Stimulated activated memory B cell treated with anti-CD40 and anti-IgM and Interleukin-4, amounts not matched to agents 10 μg/mL and 1 μg/mL and 100 μg/mL, for 72 hours (primary cell): ENCODE results near the gene DGKI.

Source experiments
- ATAC-seq: fragments of 150-1000 bp; cut with Tn5 transposase; 2 replicates; pipeline ENCODE4 v1.10.0; 2021
- H3K27ac Mint-ChIP-seq: one replicate; pipeline ENCODE4 v1.8.0; 2022; ENCODE audit warnings: mild to moderate bottlenecking, mixed read lengths
- H3K27me3 Mint-ChIP-seq: one replicate; pipeline ENCODE4 v1.8.0; 2022; ENCODE audit warnings: mixed read lengths
- H3K36me3 Mint-ChIP-seq: one replicate; pipeline ENCODE4 v1.8.0; 2022; ENCODE audit warnings: mixed read lengths
- H3K4me1 Mint-ChIP-seq: one replicate; pipeline ENCODE4 v1.8.0; 2022; ENCODE audit warnings: mixed read lengths
- H3K4me3 Mint-ChIP-seq: one replicate; pipeline ENCODE4 v1.8.0; 2022; ENCODE audit warnings: mild to moderate bottlenecking, moderate library complexity, mixed read lengths
- H3K9me3 Mint-ChIP-seq: one replicate; pipeline ENCODE4 v1.8.0; 2022; ENCODE audit warnings: mixed read lengths

DGKI gene

GRCh38 chr7:137590756-137591305 lies 255.9 kb downstream of the DGKI start:
- ATAC-seq = no peak
- Mint-ChIP-seq H3K4me3 (no peak overlapping the region), H3K4me1 (no peaks in the 10 kb centered on the region), H3K36me3 (no peaks in the 10 kb centered on the region), H3K27ac (no peak overlapping the region), H3K27me3 (no peaks in the 10 kb centered on the region), H3K9me3 (no peaks in the 10 kb centered on the region)

GRCh38 chr7:137590071-137590755 lies 256.6 kb downstream of the DGKI start:
- no peak for ATAC-seq
- no peaks in the 10 kb centered on the region for H3K4me1 Mint-ChIP-seq
- no peaks in the 10 kb centered on the region for H3K9me3 Mint-ChIP-seq
- no peak overlapping the region for H3K4me3 Mint-ChIP-seq
- no peak overlapping the region for H3K27ac Mint-ChIP-seq
- no peaks in the 10 kb centered on the region for H3K36me3 Mint-ChIP-seq
- H3K27me3 Mint-ChIP-seq = no peaks in the 10 kb centered on the region

- Mint-ChIP-seq H3K4me3 (no peak overlapping the region), H3K4me1 (no peaks in the 10 kb centered on the region), H3K27me3 (no peaks in the 10 kb centered on the region), H3K27ac (no peak overlapping the region), H3K9me3 (no peaks in the 10 kb centered on the region), H3K36me3 (no peaks in the 10 kb centered on the region)
- no peak for ATAC-seq
These were observed 259.4 kb downstream of the DGKI start for GRCh38 chr7:137587326-137587725.

- ATAC-seq = no peak
- Mint-ChIP-seq H3K36me3 (no peaks in the 10 kb centered on the region), H3K4me3 (no peak overlapping the region), H3K27ac (no peak overlapping the region), H3K27me3 (no peaks in the 10 kb centered on the region), H3K9me3 (no peaks in the 10 kb centered on the region), H3K4me1 (no peaks in the 10 kb centered on the region)
These were observed 261.2 kb downstream of the DGKI start for GRCh38 chr7:137585591-137585990.

- H3K27ac Mint-ChIP-seq = no peak overlapping the region
- no peak for ATAC-seq
- H3K36me3 Mint-ChIP-seq = no peaks in the 10 kb centered on the region
- no peak overlapping the region for H3K4me3 Mint-ChIP-seq
- H3K4me1 Mint-ChIP-seq = no peaks in the 10 kb centered on the region
- H3K27me3 Mint-ChIP-seq = no peaks in the 10 kb centered on the region
- H3K9me3 Mint-ChIP-seq = no peaks in the 10 kb centered on the region
These were observed 263.6 kb downstream of the DGKI start for GRCh38 chr7:137583172-137583571.

- Mint-ChIP-seq H3K27me3 (no peaks in the 10 kb centered on the region), H3K4me3 (no peak overlapping the region), H3K9me3 (no peaks in the 10 kb centered on the region), H3K27ac (no peak overlapping the region), H3K36me3 (no peaks in the 10 kb centered on the region), H3K4me1 (no peaks in the 10 kb centered on the region)
- no peak for ATAC-seq
These were observed 266.7 kb downstream of the DGKI start for GRCh38 chr7:137579913-137580640.

GRCh38 chr7:137578541-137578940 lies 268.2 kb downstream of the DGKI start:
- no peaks in the 10 kb centered on the region for H3K4me1 Mint-ChIP-seq
- H3K27ac Mint-ChIP-seq = no peak overlapping the region
- no peak overlapping the region for H3K4me3 Mint-ChIP-seq
- ATAC-seq = no peak
- no peaks in the 10 kb centered on the region for H3K36me3 Mint-ChIP-seq
- no peaks in the 10 kb centered on the region for H3K9me3 Mint-ChIP-seq
- no peaks in the 10 kb centered on the region for H3K27me3 Mint-ChIP-seq

GRCh38 chr7:137577184-137577583 lies 269.6 kb downstream of the DGKI start:
- no peak overlapping the region for H3K27ac Mint-ChIP-seq
- H3K27me3 Mint-ChIP-seq = no peaks in the 10 kb centered on the region
- no peaks in the 10 kb centered on the region for H3K4me1 Mint-ChIP-seq
- no peaks in the 10 kb centered on the region for H3K36me3 Mint-ChIP-seq
- no peaks in the 10 kb centered on the region for H3K9me3 Mint-ChIP-seq
- no peak for ATAC-seq
- no peak overlapping the region for H3K4me3 Mint-ChIP-seq

GRCh38 chr7:137576481-137576880 lies 270.3 kb downstream of the DGKI start:
- Mint-ChIP-seq H3K27me3 (no peaks in the 10 kb centered on the region), H3K27ac (no peak overlapping the region), H3K4me3 (no peak overlapping the region), H3K9me3 (peaks cover 1% of the 10 kb centered on the region), H3K36me3 (no peaks in the 10 kb centered on the region), H3K4me1 (no peaks in the 10 kb centered on the region)
- no peak for ATAC-seq

GRCh38 chr7:137574812-137575211 lies 272.0 kb downstream of the DGKI start:
- Mint-ChIP-seq H3K4me3 (no peak overlapping the region), H3K4me1 (no peaks in the 10 kb centered on the region), H3K9me3 (peaks cover 3% of the 10 kb centered on the region), H3K36me3 (no peaks in the 10 kb centered on the region), H3K27me3 (no peaks in the 10 kb centered on the region), H3K27ac (no peak overlapping the region)
- no peak for ATAC-seq

- no peaks in the 10 kb centered on the region for H3K27me3 Mint-ChIP-seq
- no peaks in the 10 kb centered on the region for H3K36me3 Mint-ChIP-seq
- peaks cover 7% of the 10 kb centered on the region for H3K9me3 Mint-ChIP-seq
- ATAC-seq = no peak
- no peaks in the 10 kb centered on the region for H3K4me1 Mint-ChIP-seq
- H3K27ac Mint-ChIP-seq = no peak overlapping the region
- no peak overlapping the region for H3K4me3 Mint-ChIP-seq
These were observed 274.6 kb downstream of the DGKI start for GRCh38 chr7:137572056-137572784.

GRCh38 chr7:137564677-137565076 lies 282.1 kb downstream of the DGKI start:
- Mint-ChIP-seq H3K4me3 (no peak overlapping the region), H3K27me3 (no peaks in the 10 kb centered on the region), H3K36me3 (no peaks in the 10 kb centered on the region), H3K27ac (no peak overlapping the region), H3K9me3 (peaks cover 12% of the 10 kb centered on the region), H3K4me1 (no peaks in the 10 kb centered on the region)
- no peak for ATAC-seq

- no peak for ATAC-seq
- no peaks in the 10 kb centered on the region for H3K4me1 Mint-ChIP-seq
- peaks cover 12% of the 10 kb centered on the region for H3K9me3 Mint-ChIP-seq
- no peaks in the 10 kb centered on the region for H3K36me3 Mint-ChIP-seq
- H3K27me3 Mint-ChIP-seq = no peaks in the 10 kb centered on the region
- H3K4me3 Mint-ChIP-seq = no peak overlapping the region
- no peak overlapping the region for H3K27ac Mint-ChIP-seq
These were observed 282.8 kb downstream of the DGKI start for GRCh38 chr7:137563981-137564380.

GRCh38 chr7:137547485-137547884 lies 299.3 kb downstream of the DGKI start:
- no peaks in the 10 kb centered on the region for H3K9me3 Mint-ChIP-seq
- no peak for ATAC-seq
- H3K36me3 Mint-ChIP-seq = no peaks in the 10 kb centered on the region
- H3K4me3 Mint-ChIP-seq = no peak overlapping the region
- H3K4me1 Mint-ChIP-seq = no peaks in the 10 kb centered on the region
- no peaks in the 10 kb centered on the region for H3K27me3 Mint-ChIP-seq
- H3K27ac Mint-ChIP-seq = no peak overlapping the region

- H3K4me1 Mint-ChIP-seq = no peaks in the 10 kb centered on the region
- H3K27me3 Mint-ChIP-seq = no peaks in the 10 kb centered on the region
- H3K4me3 Mint-ChIP-seq = no peak overlapping the region
- H3K9me3 Mint-ChIP-seq = no peaks in the 10 kb centered on the region
- H3K36me3 Mint-ChIP-seq = no peaks in the 10 kb centered on the region
- no peak for ATAC-seq
- H3K27ac Mint-ChIP-seq = no peak overlapping the region
These were observed 300.1 kb downstream of the DGKI start for GRCh38 chr7:137546671-137547070.
